ENCODE results near the gene CCDC18. TPM values are rescaled to one million over a fixed set of nuclear protein-coding genes. Genes with fewer than 3 reads are reported as not detected.

Gene CCDC18
- total RNA-seq, 4 donors from 2014 or later, result 1.5 to 5.1 (median 2.8) TPM

DNA sequence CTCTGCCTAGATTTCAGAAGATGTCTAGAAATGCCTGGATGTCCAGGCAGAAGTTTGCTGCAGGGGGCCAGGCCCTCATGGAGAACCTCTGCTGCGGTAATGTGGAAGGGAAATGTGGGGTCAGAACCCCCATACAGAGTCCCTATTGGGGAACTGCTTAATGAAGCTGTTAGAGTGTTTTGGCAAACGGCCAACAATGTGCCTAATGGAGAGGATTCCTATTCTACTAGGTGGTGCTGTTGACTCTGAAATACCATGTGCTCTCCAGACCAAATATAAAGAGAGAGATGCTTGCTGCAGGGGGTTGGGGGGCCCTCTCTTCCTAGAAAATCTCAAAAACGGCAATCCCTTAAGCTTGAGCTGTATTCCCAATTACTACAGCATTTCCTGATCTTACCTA lies 108.0 kb downstream of the CCDC18 start:
- WGBS, 2 donors (ENCODE audit: low coverage in 1 of 2), result 86 to 100% methylated on average over 2 to 3 of the region's 3 CpGs
- DNase-seq, result no peak
- no peaks in the 10 kb centered on the region for H3K36me3 ChIP-seq
- no peaks in the 10 kb centered on the region for H3K9me3 ChIP-seq
- TF ChIP-seq, protein P1, sequence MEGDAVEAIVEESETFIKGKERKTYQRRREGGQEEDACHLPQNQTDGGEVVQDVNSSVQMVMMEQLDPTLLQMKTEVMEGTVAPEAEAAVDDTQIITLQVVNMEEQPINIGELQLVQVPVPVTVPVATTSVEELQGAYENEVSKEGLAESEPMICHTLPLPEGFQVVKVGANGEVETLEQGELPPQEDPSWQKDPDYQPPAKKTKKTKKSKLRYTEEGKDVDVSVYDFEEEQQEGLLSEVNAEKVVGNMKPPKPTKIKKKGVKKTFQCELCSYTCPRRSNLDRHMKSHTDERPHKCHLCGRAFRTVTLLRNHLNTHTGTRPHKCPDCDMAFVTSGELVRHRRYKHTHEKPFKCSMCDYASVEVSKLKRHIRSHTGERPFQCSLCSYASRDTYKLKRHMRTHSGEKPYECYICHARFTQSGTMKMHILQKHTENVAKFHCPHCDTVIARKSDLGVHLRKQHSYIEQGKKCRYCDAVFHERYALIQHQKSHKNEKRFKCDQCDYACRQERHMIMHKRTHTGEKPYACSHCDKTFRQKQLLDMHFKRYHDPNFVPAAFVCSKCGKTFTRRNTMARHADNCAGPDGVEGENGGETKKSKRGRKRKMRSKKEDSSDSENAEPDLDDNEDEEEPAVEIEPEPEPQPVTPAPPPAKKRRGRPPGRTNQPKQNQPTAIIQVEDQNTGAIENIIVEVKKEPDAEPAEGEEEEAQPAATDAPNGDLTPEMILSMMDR (IDR thresholded peaks at IDR 0.05), result no peak
- TF ChIP-seq POLR2A (IDR thresholded peaks at IDR 0.05) (no peak), POLR2AphosphoS5 (IDR thresholded peaks at IDR 0.05) (no peak), EP300 (IDR thresholded peaks at IDR 0.05; ENCODE audit: low read depth) (no peak)
- in situ Hi-C loops (cut with MboI; ENCODE audit: low pct_ligation_motif_present in 1 of 4, low pct_unique_long_range_greater_than_20kb in 1 of 4, low sequenced_read_pairs in 3 of 4), result no loop called here
- no peaks in the 10 kb centered on the region for H3K4me1 ChIP-seq
- intact Hi-C loops (cut with DNase I; ENCODE audit: low total_unique reads), result no loop called here
- no peak overlapping the region for H3K4me3 ChIP-seq
- no peaks in the 10 kb centered on the region for H3K27me3 ChIP-seq
- no peak overlapping the region for H3K27ac ChIP-seq

GRCh38 chr1:93296555-93297154 lies 116.1 kb downstream of the CCDC18 start:
- 84 to 100% methylated on average over 2 to 3 of the region's 3 CpGs for WGBS, 2 donors (ENCODE audit: low coverage in 1 of 2)
- TF ChIP-seq EP300 (IDR thresholded peaks at IDR 0.05; ENCODE audit: low read depth) (no peak), POLR2AphosphoS5 (IDR thresholded peaks at IDR 0.05) (no peak), POLR2A (IDR thresholded peaks at IDR 0.05) (no peak)
- no peaks in the 10 kb centered on the region for H3K36me3 ChIP-seq
- no peaks in the 10 kb centered on the region for H3K9me3 ChIP-seq
- H3K4me3 ChIP-seq, result no peak overlapping the region
- intact Hi-C loops (cut with DNase I; ENCODE audit: low total_unique reads) (no loop called here), in situ Hi-C loops (cut with MboI; ENCODE audit: low pct_ligation_motif_present in 1 of 4, low pct_unique_long_range_greater_than_20kb in 1 of 4, low sequenced_read_pairs in 3 of 4) (no loop called here)
- H3K4me1 ChIP-seq, result no peaks in the 10 kb centered on the region
- H3K27ac ChIP-seq, result no peak overlapping the region
- no peaks in the 10 kb centered on the region for H3K27me3 ChIP-seq
- no peak for DNase-seq

DNA sequence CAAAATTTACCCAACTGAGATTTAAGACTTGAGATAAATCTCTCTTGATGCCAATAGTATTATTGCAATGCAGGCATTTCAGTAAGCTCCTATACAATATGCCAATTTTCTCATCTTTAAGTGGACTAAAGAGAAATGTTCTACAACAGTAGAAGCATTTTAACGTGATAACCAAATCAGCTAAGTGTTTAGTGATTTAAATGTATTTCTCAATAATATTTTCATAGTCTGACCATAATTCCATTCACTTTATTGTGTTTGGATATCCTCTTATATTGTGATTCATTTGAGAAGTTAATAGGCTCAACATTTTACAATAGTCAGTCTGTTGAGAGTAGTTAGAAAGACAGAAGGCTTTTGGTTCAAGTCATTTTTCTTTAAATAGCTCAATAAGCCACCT lies 120.6 kb downstream of the CCDC18 start:
- no peaks in the 10 kb centered on the region for H3K9me3 ChIP-seq
- no peak overlapping the region for H3K4me3 ChIP-seq
- no peak overlapping the region for H3K27ac ChIP-seq
- intact Hi-C loops (cut with DNase I; ENCODE audit: low total_unique reads), result no loop called here
- 60 to 72% methylated on average over 1 of the region's 1 CpG for WGBS, 2 donors (ENCODE audit: low coverage in 1 of 2)
- no peak for DNase-seq
- no peaks in the 10 kb centered on the region for H3K27me3 ChIP-seq
- H3K4me1 ChIP-seq, result no peaks in the 10 kb centered on the region
- H3K36me3 ChIP-seq, result no peaks in the 10 kb centered on the region
- in situ Hi-C loops (cut with MboI; ENCODE audit: low pct_ligation_motif_present in 1 of 4, low pct_unique_long_range_greater_than_20kb in 1 of 4, low sequenced_read_pairs in 3 of 4), result loop anchor here in 3 of 4 donors (10.0 to 25.0 kb wide), 4 partner anchors 114 to 536 kb away; partner anchors contain the start of gene FNBP1L (in 1 of the 3)
- no peak for TF ChIP-seq EP300 (IDR thresholded peaks at IDR 0.05; ENCODE audit: low read depth)
- no peak for TF ChIP-seq POLR2A (IDR thresholded peaks at IDR 0.05)
- TF ChIP-seq POLR2AphosphoS5 (IDR thresholded peaks at IDR 0.05), result no peak
- TF ChIP-seq, protein P1 (IDR thresholded peaks at IDR 0.05), result no peak

DNA sequence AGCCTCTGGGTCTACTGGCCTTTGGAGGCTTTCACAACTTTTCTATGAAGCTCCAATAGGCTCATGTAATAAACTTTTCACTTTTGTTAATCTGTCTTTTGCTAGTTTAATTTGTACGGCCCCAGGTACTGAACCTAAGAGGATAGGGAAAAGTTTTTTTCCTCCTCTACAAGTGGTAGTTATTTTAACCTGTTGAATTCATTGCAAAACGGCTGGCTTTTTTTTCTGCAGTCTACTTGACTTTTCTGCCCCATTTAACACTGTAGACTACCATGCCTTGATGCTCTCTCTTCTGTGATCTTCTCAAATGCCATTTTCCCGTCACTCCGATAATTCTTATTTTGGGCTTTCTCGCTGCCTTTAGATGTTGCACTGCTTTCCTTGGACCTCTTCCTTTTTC lies 121.6 kb downstream of the CCDC18 start:
- no peak overlapping the region for H3K4me3 ChIP-seq
- no peak overlapping the region for H3K27ac ChIP-seq
- DNase-seq, result no peak
- no peaks in the 10 kb centered on the region for H3K36me3 ChIP-seq
- in situ Hi-C loops (cut with MboI; ENCODE audit: low pct_ligation_motif_present in 1 of 4, low pct_unique_long_range_greater_than_20kb in 1 of 4, low sequenced_read_pairs in 3 of 4) (loop anchor here in 3 of 4 donors (10.0 to 25.0 kb wide), 4 partner anchors 113 to 535 kb away; partner anchors contain the start of gene FNBP1L (in 1 of the 3)), intact Hi-C loops (cut with DNase I; ENCODE audit: low total_unique reads) (no loop called here)
- 87% methylated on average over 5 of the region's 5 CpGs for WGBS, 2 donors (ENCODE audit: low coverage in 1 of 2)
- no peaks in the 10 kb centered on the region for H3K27me3 ChIP-seq
- H3K4me1 ChIP-seq, result no peaks in the 10 kb centered on the region
- no peaks in the 10 kb centered on the region for H3K9me3 ChIP-seq
- TF ChIP-seq EP300 (IDR thresholded peaks at IDR 0.05; ENCODE audit: low read depth), result no peak
- TF ChIP-seq, protein P1 (IDR thresholded peaks at IDR 0.05), result no peak
- no peak for TF ChIP-seq POLR2AphosphoS5 (IDR thresholded peaks at IDR 0.05)
- no peak for TF ChIP-seq POLR2A (IDR thresholded peaks at IDR 0.05)
